HG03521 (cell line): ENCODE data around the gene CCDC178.
"Not testable (repeated sequence)": the region's sequence is repeated elsewhere in the genome, so short reads cannot be mapped to it uniquely, and the experiment has no call there.

Experiments
- ATAC-seq: cut with Tn5 transposase; IDR thresholded peaks from one replicate; pipeline ENCODE4 v1.9.1; 2021; ENCODE audit warnings: mild to moderate bottlenecking, moderate library complexity; ENCODE audit not compliant: unreplicated experiment

Gene CCDC178

GRCh38 chr18:33231474-33232317 is 208.8 kb downstream of the CCDC178 start:
- ATAC-seq, result peak; percentile 94

GRCh38 chr18:33212363-33212762 is 228.2 kb downstream of the CCDC178 start:
- ATAC-seq, result no peak

- ATAC-seq, result no peak
Observed at GRCh38 chr18:33210575-33211189, 229.8 kb downstream of the CCDC178 start.

- no peak for ATAC-seq
Observed at GRCh38 chr18:33205777-33206176, 234.7 kb downstream of the CCDC178 start.

- ATAC-seq, result no peak
Observed at GRCh38 chr18:33201509-33201926, 239.0 kb downstream of the CCDC178 start.

GRCh38 chr18:33195795-33196194 is 244.7 kb downstream of the CCDC178 start:
- ATAC-seq, result no peak

GRCh38 chr18:33194793-33195192 is 245.7 kb downstream of the CCDC178 start:
- ATAC-seq, result no peak

- ATAC-seq, result no peak
Observed at GRCh38 chr18:33184958-33185357, 255.6 kb downstream of the CCDC178 start.

- ATAC-seq, result no peak
Observed at GRCh38 chr18:33184175-33184574, 256.3 kb downstream of the CCDC178 start.

- ATAC-seq, result no peak
Observed at GRCh38 chr18:33183136-33183535, 257.4 kb downstream of the CCDC178 start.

- no peak for ATAC-seq
Observed at GRCh38 chr18:33181016-33181415, 259.5 kb downstream of the CCDC178 start.

- ATAC-seq, result no peak
Observed at GRCh38 chr18:33169218-33169617, 271.3 kb downstream of the CCDC178 start.

- not testable (repeated sequence) for ATAC-seq
Observed at GRCh38 chr18:33164121-33164520, 276.4 kb downstream of the CCDC178 start.

- ATAC-seq, result no peak
Observed at GRCh38 chr18:33161131-33161530, 279.4 kb downstream of the CCDC178 start.

GRCh38 chr18:33159151-33159550 is 281.4 kb downstream of the CCDC178 start:
- ATAC-seq, result no peak

GRCh38 chr18:33157893-33158292 is 282.6 kb downstream of the CCDC178 start:
- ATAC-seq, result no peak

GRCh38 chr18:33156906-33157470 is 283.5 kb downstream of the CCDC178 start:
- ATAC-seq, result no peak

GRCh38 chr18:33154049-33154448 is 286.5 kb downstream of the CCDC178 start:
- ATAC-seq, result no peak

- ATAC-seq, result no peak
Observed at GRCh38 chr18:33152376-33152775, 288.1 kb downstream of the CCDC178 start.

GRCh38 chr18:33147811-33148210 is 292.7 kb downstream of the CCDC178 start:
- ATAC-seq, result not testable (repeated sequence)

GRCh38 chr18:33146014-33146413 is 294.5 kb downstream of the CCDC178 start:
- ATAC-seq, result no peak
